Caco-2 (cell line): ENCODE measurements around the gene ADAD2. TPM values are rescaled to one million over a fixed set of nuclear protein-coding genes. Genes with fewer than 3 reads are reported as not detected.

Source experiments
- BruUV-seq: library from RNA; stranded (reverse); fragments of 400-500 nt; replicated peaks from 2 replicates; lab custom pipeline; 2021; lab: Mats Ljungman, UMichigan
- CTCF ChIA-PET: fragments of 300-600 bp; sonication (Branson Sonifier 250); formaldehyde crosslinking; loops from one replicate; lab custom pipeline; 2022; ENCODE audit warnings: antibody characterized with exemption; lab: Charles Lee
- POLR2A ChIA-PET: fragments of 300-600 bp; sonication (Branson Sonifier 250); formaldehyde crosslinking; loops from one replicate; lab custom pipeline; 2022; ENCODE audit warnings: antibody characterized with exemption; lab: Charles Lee
- DNase-seq, 2 experiments: peaks; one replicate each; pipeline versions ENCODE4 v3.0.0 to v3.0.0-alpha.2; 2020 to 2022
- H3K27me3 ChIP-seq: replicated peaks from 2 replicates; pipeline ENCODE4 v1.6.0; 2011; ENCODE audit warnings: low read length; ENCODE audit not compliant: control insufficient read depth, insufficient read depth
- H3K36me3 ChIP-seq: 2 replicates; pipeline ENCODE4 v1.5.1; 2011; ENCODE audit warnings: low read length; ENCODE audit not compliant: control insufficient read depth, insufficient read depth
- H3K4me1 ChIP-seq: fragments of 250-450 bp; sonication (Bioruptor Pico); 2 replicates; pipeline ENCODE4 v1.5.1; 2020; ENCODE audit warnings: mild to moderate bottlenecking
- H3K4me3 ChIP-seq: 2 replicates; pipeline ENCODE4 v1.5.1; 2011; ENCODE audit warnings: low read depth, mild to moderate bottlenecking, control low read depth, low read length
- H3K9me3 ChIP-seq: fragments of 250-450 bp; sonication (Bioruptor Pico); 2 replicates; pipeline ENCODE4 v1.5.1; 2020; ENCODE audit warnings: mild to moderate bottlenecking, moderate library complexity
- H3K27ac Mint-ChIP-seq: one replicate; pipeline ENCODE4 v1.8.0; 2022; ENCODE audit warnings: mixed read lengths; ENCODE audit not compliant: unreplicated experiment
- H3K27me3 Mint-ChIP-seq: one replicate; pipeline ENCODE4 v1.8.0; 2022; ENCODE audit warnings: mixed read lengths; ENCODE audit not compliant: insufficient read depth, unreplicated experiment
- H3K36me3 Mint-ChIP-seq: one replicate; pipeline ENCODE4 v1.8.0; 2022; ENCODE audit warnings: mild to moderate bottlenecking, mixed read lengths; ENCODE audit not compliant: insufficient read depth, unreplicated experiment
- H3K4me1 Mint-ChIP-seq: one replicate; pipeline ENCODE4 v1.8.0; 2022; ENCODE audit warnings: low read depth, mixed read lengths; ENCODE audit not compliant: unreplicated experiment
- H3K4me3 Mint-ChIP-seq: one replicate; pipeline ENCODE4 v1.8.0; 2022; ENCODE audit warnings: mild to moderate bottlenecking, moderate library complexity, mixed read lengths; ENCODE audit not compliant: unreplicated experiment
- H3K9me3 Mint-ChIP-seq: one replicate; pipeline ENCODE4 v1.8.0; 2022; ENCODE audit warnings: mixed read lengths; ENCODE audit not compliant: unreplicated experiment
- CTCF ChIP-seq, 2 experiments: fragments of 200-600 bp in 1 of 2; IDR thresholded peaks; 1 replicate in 1 of 2; 2 replicates in 1 of 2; pipeline versions ENCODE4 v1.5.1 to v1.8.0; 2011 to 2022; ENCODE audit warnings: antibody characterized with exemption in 1 of 2, control low read depth in 1 of 2, inconsistent platforms in 1 of 2, low read depth in 1 of 2, low read length in 1 of 2, mild to moderate bottlenecking in 1 of 2, moderate library complexity in 1 of 2; ENCODE audit not compliant: insufficient read depth in 1 of 2, severe bottlenecking in 1 of 2, unreplicated experiment in 1 of 2
- intact Hi-C: fragments of 100-400 bp; cut with micrococcal nuclease; formaldehyde crosslinking; loops from one replicate; pipeline ENCODE4 v1.10.0; 2022; ENCODE audit not compliant: unreplicated experiment
- total RNA-seq: library from RNA; stranded (reverse); gene quantifications from 2 replicates; pipeline ENCODE4 v1.2.3, GENCODE V29; 2022

Gene ADAD2
- total RNA-seq, 1 experiment from 2014 or later = not detected

GRCh38 chr16:84240455-84240854 is 49.5 kb downstream of the ADAD2 start:
- DNase-seq = no peak
- Histone ChIP-seq H3K27me3 (peaks cover 2% of the 10 kb centered on the region), H3K9me3 (no peaks in the 10 kb centered on the region), H3K36me3 (no peaks in the 10 kb centered on the region), H3K4me1 (no peaks in the 10 kb centered on the region), H3K4me3 (no peak overlapping the region)
- Mint-ChIP-seq H3K27me3 (peaks cover 37% of the 10 kb centered on the region), H3K4me3 (no peak overlapping the region), H3K27ac (no peak overlapping the region), H3K9me3 (no peaks in the 10 kb centered on the region), H3K4me1 (no peaks in the 10 kb centered on the region), H3K36me3 (no peaks in the 10 kb centered on the region)
- no TSS peak for BruUV-seq
- CTCF ChIA-PET = no interaction called here
- intact Hi-C loops = no loop called here
- no peak for TF ChIP-seq CTCF (IDR thresholded peaks at IDR 0.05; ENCODE audit: insufficient read depth in 1 of 2, low read depth in 1 of 2, low read length in 1 of 2, severe bottlenecking in 1 of 2, unreplicated experiment in 1 of 2)
- POLR2A ChIA-PET = no interaction called here

GRCh38 chr16:84241778-84242177 is 50.8 kb downstream of the ADAD2 start:
- no peaks in the 10 kb centered on the region for H3K9me3 Mint-ChIP-seq
- CTCF ChIA-PET = no interaction called here
- no peak overlapping the region for H3K27ac Mint-ChIP-seq
- H3K4me1 Mint-ChIP-seq = peaks cover 8% of the 10 kb centered on the region
- H3K27me3 ChIP-seq = peaks cover 2% of the 10 kb centered on the region
- no peaks in the 10 kb centered on the region for H3K4me1 ChIP-seq
- H3K9me3 ChIP-seq = no peaks in the 10 kb centered on the region
- no peaks in the 10 kb centered on the region for H3K36me3 Mint-ChIP-seq
- no peak overlapping the region for H3K4me3 ChIP-seq
- BruUV-seq = no TSS peak
- TF ChIP-seq CTCF (IDR thresholded peaks at IDR 0.05; ENCODE audit: insufficient read depth in 1 of 2, low read depth in 1 of 2, low read length in 1 of 2, severe bottlenecking in 1 of 2, unreplicated experiment in 1 of 2) = no peak
- no peaks in the 10 kb centered on the region for H3K36me3 ChIP-seq
- no peak overlapping the region for H3K4me3 Mint-ChIP-seq
- intact Hi-C loops = no loop called here
- H3K27me3 Mint-ChIP-seq = peaks cover 41% of the 10 kb centered on the region
- POLR2A ChIA-PET = no interaction called here
- DNase-seq = no peak

- Mint-ChIP-seq H3K27ac (no peak overlapping the region), H3K4me3 (no peak overlapping the region), H3K9me3 (no peaks in the 10 kb centered on the region), H3K36me3 (no peaks in the 10 kb centered on the region), H3K4me1 (peaks cover 9% of the 10 kb centered on the region), H3K27me3 (peaks cover 34% of the 10 kb centered on the region)
- intact Hi-C loops = no loop called here
- H3K4me3 ChIP-seq = no peak overlapping the region
- ChIA-PET CTCF (no interaction called here), POLR2A (no interaction called here)
- no peaks in the 10 kb centered on the region for H3K36me3 ChIP-seq
- BruUV-seq = no TSS peak
- H3K4me1 ChIP-seq = no peaks in the 10 kb centered on the region
- peaks cover 2% of the 10 kb centered on the region for H3K27me3 ChIP-seq
- TF ChIP-seq CTCF (IDR thresholded peaks at IDR 0.05; ENCODE audit: insufficient read depth in 1 of 2, low read depth in 1 of 2, low read length in 1 of 2, severe bottlenecking in 1 of 2, unreplicated experiment in 1 of 2) = no peak
- no peak for DNase-seq
- no peaks in the 10 kb centered on the region for H3K9me3 ChIP-seq
These were observed 51.9 kb downstream of the ADAD2 start for GRCh38 chr16:84242839-84243238.
